WTC11 (cell line): ENCODE data around the gene TEX101. TPM values are rescaled to one million over a fixed set of nuclear protein-coding genes. Genes with fewer than 3 reads are reported as not detected.

ENCODE experiments used
- ATAC-seq: fragments of 200-7000 bp; cut with Tn5 transposase; 2 replicates; pipeline ENCODE4 v1.10.0; 2021; ENCODE audit warnings: mild to moderate bottlenecking, moderate library complexity
- CTCF ChIA-PET: fragments of 300-600 bp; sonication (Branson Sonifier 250); formaldehyde crosslinking; loops from one replicate; lab custom pipeline; 2021; ENCODE audit warnings: antibody characterized with exemption; lab: Charles Lee
- POLR2A ChIA-PET: fragments of 350-600 bp; sonication (Branson Sonifier 250); formaldehyde crosslinking; loops from one replicate; lab custom pipeline; 2021; ENCODE audit warnings: antibody characterized with exemption; lab: Charles Lee
- DNase-seq: peaks from one replicate; pipeline ENCODE4 v3.0.0; 2021; ENCODE audit warnings: low spot score
- H3K27ac Mint-ChIP-seq: 2 replicates; pipeline ENCODE4 v1.8.0; 2021; ENCODE audit warnings: mixed read lengths
- H3K27me3 Mint-ChIP-seq: 2 replicates; pipeline ENCODE4 v1.8.0; 2021; ENCODE audit warnings: low read depth, mild to moderate bottlenecking, moderate library complexity, mixed read lengths
- H3K36me3 Mint-ChIP-seq: 2 replicates; pipeline ENCODE4 v1.8.0; 2021; ENCODE audit warnings: mixed read lengths
- H3K4me1 Mint-ChIP-seq: 2 replicates; pipeline ENCODE4 v1.8.0; 2022; ENCODE audit warnings: mixed read lengths
- H3K4me3 Mint-ChIP-seq: 2 replicates; pipeline ENCODE4 v1.8.0; 2021; ENCODE audit warnings: mild to moderate bottlenecking, moderate library complexity, mixed read lengths
- H3K9me3 Mint-ChIP-seq: 2 replicates; pipeline ENCODE4 v1.8.0; 2021; ENCODE audit warnings: mixed read lengths
- ARID4B ChIP-seq: sonication (generic); formaldehyde crosslinking; IDR thresholded peaks from 2 replicates; pipeline ENCODE4 v1.8.0; 2023; ENCODE audit warnings: missing genetic modification reagents, mild to moderate bottlenecking, borderline replicate concordance
- ATF6 ChIP-seq: sonication (generic); formaldehyde crosslinking; IDR thresholded peaks from 2 replicates; pipeline ENCODE4 v1.8.1; 2023; ENCODE audit warnings: mild to moderate bottlenecking, missing genetic modification reagents
- CDX4 ChIP-seq: fragments of 250-450 bp; sonication (Bioruptor Pico); IDR thresholded peaks from 2 replicates; pipeline ENCODE4 v1.9.0; 2021; ENCODE audit warnings: moderate library complexity, mild to moderate bottlenecking, inconsistent platforms, borderline replicate concordance
- CREM ChIP-seq: sonication (generic); formaldehyde crosslinking; IDR thresholded peaks from 2 replicates; pipeline ENCODE4 v1.8.1; 2022; ENCODE audit warnings: mild to moderate bottlenecking, missing genetic modification reagents, moderate library complexity
- ELF4 ChIP-seq: sonication (generic); formaldehyde crosslinking; IDR thresholded peaks from 2 replicates; pipeline ENCODE4 v1.8.1; 2022; ENCODE audit warnings: low read depth, mild to moderate bottlenecking, moderate library complexity, missing genetic modification reagents
- ESRRA ChIP-seq: sonication (generic); formaldehyde crosslinking; IDR thresholded peaks from 2 replicates; pipeline ENCODE4 v1.8.1; 2022; ENCODE audit warnings: mild to moderate bottlenecking, missing genetic modification reagents, borderline replicate concordance
- FOXK1 ChIP-seq: sonication (generic); formaldehyde crosslinking; IDR thresholded peaks from 2 replicates; pipeline ENCODE4 v1.8.0; 2022; ENCODE audit warnings: mild to moderate bottlenecking, moderate library complexity, missing genetic modification reagents
- HMGXB4 ChIP-seq: sonication (generic); formaldehyde crosslinking; IDR thresholded peaks from 2 replicates; pipeline ENCODE4 v1.8.1; 2023; ENCODE audit warnings: mild to moderate bottlenecking, moderate library complexity, missing genetic modification reagents
- IRF1 ChIP-seq: sonication (generic); formaldehyde crosslinking; IDR thresholded peaks from 2 replicates; pipeline ENCODE4 v1.8.0; 2023; ENCODE audit warnings: missing genetic modification reagents
- JUN ChIP-seq: sonication (generic); formaldehyde crosslinking; IDR thresholded peaks from 2 replicates; pipeline ENCODE4 v1.8.0; 2023; ENCODE audit warnings: mild to moderate bottlenecking, missing genetic modification reagents
- NFATC4 ChIP-seq: fragments of 250-450 bp; sonication (Bioruptor Pico); IDR thresholded peaks from 2 replicates; pipeline ENCODE4 v1.9.0; 2021; ENCODE audit warnings: mild to moderate bottlenecking
- NFE2L1 ChIP-seq: sonication (generic); formaldehyde crosslinking; IDR thresholded peaks from 2 replicates; pipeline ENCODE4 v1.8.1; 2023; ENCODE audit warnings: missing genetic modification reagents
- NR1H2 ChIP-seq: sonication (generic); formaldehyde crosslinking; IDR thresholded peaks from 2 replicates; pipeline ENCODE4 v1.9.0; 2021; ENCODE audit warnings: mild to moderate bottlenecking, moderate library complexity, missing genetic modification reagents
- RELA ChIP-seq: sonication (generic); formaldehyde crosslinking; IDR thresholded peaks from 2 replicates; pipeline ENCODE4 v1.8.1; 2022; ENCODE audit warnings: missing genetic modification reagents, mild to moderate bottlenecking, borderline replicate concordance
- RORB ChIP-seq: fragments of 250-450 bp; sonication (Bioruptor Pico); IDR thresholded peaks from 2 replicates; pipeline ENCODE4 v1.9.0; 2021; ENCODE audit warnings: mild to moderate bottlenecking
- SMAD3 ChIP-seq: sonication (generic); formaldehyde crosslinking; IDR thresholded peaks from 2 replicates; pipeline ENCODE4 v1.8.0; 2022; ENCODE audit warnings: missing genetic modification reagents, mild to moderate bottlenecking, borderline replicate concordance
- USF2 ChIP-seq: sonication (generic); formaldehyde crosslinking; IDR thresholded peaks from 2 replicates; pipeline ENCODE4 v1.8.1; 2023; ENCODE audit warnings: mild to moderate bottlenecking, missing genetic modification reagents, moderate library complexity
- ZBTB21 ChIP-seq: sonication (generic); formaldehyde crosslinking; IDR thresholded peaks from 2 replicates; pipeline ENCODE4 v1.8.1; 2023; ENCODE audit warnings: mild to moderate bottlenecking, missing genetic modification reagents, borderline replicate concordance
- ZNF121 ChIP-seq: sonication (generic); formaldehyde crosslinking; IDR thresholded peaks from 2 replicates; pipeline ENCODE4 v1.8.0; 2023; ENCODE audit warnings: missing genetic modification reagents
- ZNF232 ChIP-seq: sonication (generic); formaldehyde crosslinking; IDR thresholded peaks from 2 replicates; pipeline ENCODE4 v1.8.0; 2022; ENCODE audit warnings: mild to moderate bottlenecking, missing genetic modification reagents
- ZNF416 ChIP-seq: fragments of 250-450 bp; sonication (Bioruptor Pico); IDR thresholded peaks from 2 replicates; pipeline ENCODE4 v1.9.0; 2021; ENCODE audit warnings: mild to moderate bottlenecking, inconsistent platforms
- total RNA-seq: library from RNA; stranded (reverse); gene quantifications from 3 replicates; pipeline ENCODE4 v1.2.3, GENCODE V29; 2021

TEX101 gene
- total RNA-seq, 1 experiment from 2014 or later, result not detected

GRCh38 chr19:43408043-43408442 lies 6.6 kb upstream of the TEX101 start (continued):
- TF ChIP-seq ARID4B (CRISPR knock-in tag), result no peak
- TF ChIP-seq ELF4 (CRISPR knock-in tag), result no peak
- TF ChIP-seq ZBTB21 (CRISPR knock-in tag), result no peak
- no peak for TF ChIP-seq ZNF121 (CRISPR knock-in tag)
- no peak for TF ChIP-seq RORB (CRISPR knock-in tag)
- no peak for TF ChIP-seq HMGXB4

- Mint-ChIP-seq H3K27me3 (no peaks in the 10 kb centered on the region), H3K27ac (no peak overlapping the region), H3K4me1 (peaks cover 11% of the 10 kb centered on the region), H3K4me3 (no peak overlapping the region), H3K9me3 (peaks cover 14% of the 10 kb centered on the region), H3K36me3 (peaks cover 12% of the 10 kb centered on the region)
- CTCF ChIA-PET, result no interaction called here
- DNase-seq, result no peak
- POLR2A ChIA-PET, result no interaction called here
- no peak for ATAC-seq
- TF ChIP-seq ZNF232 (CRISPR knock-in tag), result no peak
Measured at GRCh38 chr19:43409415-43409814, 5.3 kb upstream of the TEX101 start.

GRCh38 chr19:43412441-43412840 lies 2.2 kb upstream of the TEX101 start:
- TF ChIP-seq RELA (CRISPR knock-in tag) (no peak), JUN (no peak), ELF4 (CRISPR knock-in tag) (no peak), NFE2L1 (no peak), ESRRA (CRISPR knock-in tag) (no peak), CDX4 (no peak), CREM (CRISPR knock-in tag) (no peak), IRF1 (CRISPR knock-in tag) (no peak), ZNF416 (no peak), NFATC4 (no peak), FOXK1 (CRISPR knock-in tag) (no peak), ATF6 (CRISPR knock-in tag) (no peak), ZNF121 (CRISPR knock-in tag) (no peak), NR1H2 (CRISPR knock-in tag) (no peak), SMAD3 (CRISPR knock-in tag) (no peak), USF2 (CRISPR knock-in tag) (no peak)
- ATAC-seq (no peak), DNase-seq (no peak)
- Mint-ChIP-seq H3K4me3 (no peak overlapping the region), H3K27ac (no peak overlapping the region), H3K4me1 (peaks cover 6% of the 10 kb centered on the region), H3K36me3 (peaks cover 15% of the 10 kb centered on the region), H3K27me3 (peaks cover 2% of the 10 kb centered on the region; the same call in 1 of the 2 replicates), H3K9me3 (peaks cover 22% of the 10 kb centered on the region)
- ChIA-PET POLR2A (no interaction called here), CTCF (interaction anchor here (0.6 kb wide), 1 partner anchor 16 kb away, joined by 3 read pairs; no protein-coding TSS in a partner anchor)
